ENCODE data around the gene ZNF652. TPM values are rescaled to one million over a fixed set of nuclear protein-coding genes. Genes with fewer than 3 reads are reported as not detected.

Gene ZNF652
- total RNA-seq, 2 experiments from 2014 or later = 43.6 to 47.7 TPM

GRCh38 chr17:49361129-49361901, 735 bp downstream of the ZNF652 start:
- ATAC-seq (ENCODE audit: low read depth) (peak; percentile 69), DNase-seq (peak; percentile 83)
- POLR2A ChIA-PET = interaction anchor here (0.6 to 4.4 kb wide), 13 partner anchors 9 to 316 kb away, joined by 3 to 58 read pairs (median 4); no protein-coding TSS in a partner anchor
- H3K9me3 Mint-ChIP-seq = no peaks in the 10 kb centered on the region
- H3K36me3 Mint-ChIP-seq = peaks cover 7% of the 10 kb centered on the region
- H3K27ac Mint-ChIP-seq = peak overlapping the region; percentile 95
- H3K4me3 Mint-ChIP-seq = peak overlapping the region; percentile 95
- H3K4me1 Mint-ChIP-seq = peaks cover 51% of the 10 kb centered on the region
- H3K27me3 Mint-ChIP-seq = no peaks in the 10 kb centered on the region

GRCh38 chr17:49360796-49361128, 1.3 kb downstream of the ZNF652 start:
- Mint-ChIP-seq H3K27ac (peak overlapping the region; percentile 95), H3K4me3 (peak overlapping the region; percentile 95), H3K27me3 (no peaks in the 10 kb centered on the region), H3K36me3 (peaks cover 11% of the 10 kb centered on the region), H3K9me3 (no peaks in the 10 kb centered on the region), H3K4me1 (peaks cover 49% of the 10 kb centered on the region)
- no peak for ATAC-seq (ENCODE audit: low read depth)
- peak; percentile 58 for DNase-seq
- POLR2A ChIA-PET = interaction anchor here (0.6 to 4.4 kb wide), 10 partner anchors 9 to 168 kb away, joined by 3 to 58 read pairs (median 6); no protein-coding TSS in a partner anchor

GRCh38 chr17:49359990-49360795, 1.9 kb downstream of the ZNF652 start:
- Mint-ChIP-seq H3K4me1 (peaks cover 44% of the 10 kb centered on the region), H3K4me3 (peak overlapping the region; percentile 95), H3K36me3 (peaks cover 12% of the 10 kb centered on the region), H3K9me3 (no peaks in the 10 kb centered on the region), H3K27me3 (no peaks in the 10 kb centered on the region), H3K27ac (peak overlapping the region; percentile 95)
- DNase-seq (no peak), ATAC-seq (ENCODE audit: low read depth) (no peak)
- POLR2A ChIA-PET = interaction anchor here (0.6 to 4.4 kb wide), 11 partner anchors 11 to 168 kb away, joined by 3 to 58 read pairs (median 5); no protein-coding TSS in a partner anchor

GRCh38 chr17:49358641-49359247, 3.3 kb downstream of the ZNF652 start:
- peak overlapping the region; percentile 95 for H3K4me3 Mint-ChIP-seq
- DNase-seq (no peak), ATAC-seq (ENCODE audit: low read depth) (no peak)
- peaks cover 44% of the 10 kb centered on the region for H3K4me1 Mint-ChIP-seq
- H3K36me3 Mint-ChIP-seq = peaks cover 13% of the 10 kb centered on the region
- POLR2A ChIA-PET = interaction anchor here (0.5 to 4.4 kb wide), 7 partner anchors 10 to 453 kb away, joined by 3 to 58 read pairs (median 4); no protein-coding TSS in a partner anchor
- no peaks in the 10 kb centered on the region for H3K9me3 Mint-ChIP-seq
- no peaks in the 10 kb centered on the region for H3K27me3 Mint-ChIP-seq
- H3K27ac Mint-ChIP-seq = peak overlapping the region; percentile 62

- Mint-ChIP-seq H3K9me3 (no peaks in the 10 kb centered on the region), H3K27ac (no peak overlapping the region), H3K4me3 (peak overlapping the region; percentile 95), H3K36me3 (peaks cover 16% of the 10 kb centered on the region), H3K27me3 (no peaks in the 10 kb centered on the region), H3K4me1 (peaks cover 48% of the 10 kb centered on the region)
- ATAC-seq (ENCODE audit: low read depth) = no peak
- DNase-seq = no peak
- POLR2A ChIA-PET = interaction anchor here (1.4 kb wide), 1 partner anchor 8 kb away, joined by 3 read pairs; no protein-coding TSS in a partner anchor
Measured at GRCh38 chr17:49357516-49357915, 4.5 kb downstream of the ZNF652 start.

- peaks cover 49% of the 10 kb centered on the region for H3K4me1 Mint-ChIP-seq
- no peak overlapping the region for H3K27ac Mint-ChIP-seq
- DNase-seq (no peak), ATAC-seq (ENCODE audit: low read depth) (no peak)
- POLR2A ChIA-PET = interaction anchor here (1.4 kb wide), 1 partner anchor 7 kb away, joined by 3 read pairs; no protein-coding TSS in a partner anchor
- no peak overlapping the region for H3K4me3 Mint-ChIP-seq
- peaks cover 15% of the 10 kb centered on the region for H3K36me3 Mint-ChIP-seq
- no peaks in the 10 kb centered on the region for H3K9me3 Mint-ChIP-seq
- H3K27me3 Mint-ChIP-seq = no peaks in the 10 kb centered on the region
Measured at GRCh38 chr17:49356320-49356719, 5.7 kb downstream of the ZNF652 start.

GRCh38 chr17:49353607-49354006, 8.4 kb downstream of the ZNF652 start:
- DNase-seq (no peak), ATAC-seq (ENCODE audit: low read depth) (no peak)
- no peak overlapping the region for H3K4me3 Mint-ChIP-seq
- no peaks in the 10 kb centered on the region for H3K9me3 Mint-ChIP-seq
- H3K27me3 Mint-ChIP-seq = no peaks in the 10 kb centered on the region
- no peak overlapping the region for H3K27ac Mint-ChIP-seq
- peaks cover 28% of the 10 kb centered on the region for H3K4me1 Mint-ChIP-seq
- POLR2A ChIA-PET = no interaction called here
- peaks cover 22% of the 10 kb centered on the region for H3K36me3 Mint-ChIP-seq

- Mint-ChIP-seq H3K36me3 (peaks cover 30% of the 10 kb centered on the region), H3K4me1 (peaks cover 24% of the 10 kb centered on the region), H3K27me3 (no peaks in the 10 kb centered on the region), H3K27ac (no peak overlapping the region), H3K9me3 (no peaks in the 10 kb centered on the region), H3K4me3 (no peak overlapping the region)
- POLR2A ChIA-PET = interaction anchor here (1.2 kb wide), 1 partner anchor 9 kb away, joined by 3 read pairs; no protein-coding TSS in a partner anchor
- ATAC-seq (ENCODE audit: low read depth) = no peak
- DNase-seq = no peak
Measured at GRCh38 chr17:49352587-49353154, 9.4 kb downstream of the ZNF652 start.

GRCh38 chr17:49351572-49352140, 10.4 kb downstream of the ZNF652 start:
- peaks cover 30% of the 10 kb centered on the region for H3K36me3 Mint-ChIP-seq
- POLR2A ChIA-PET = interaction anchor here (1.2 kb wide), 1 partner anchor 10 kb away, joined by 3 read pairs; no protein-coding TSS in a partner anchor
- no peak overlapping the region for H3K4me3 Mint-ChIP-seq
- H3K4me1 Mint-ChIP-seq = peaks cover 29% of the 10 kb centered on the region
- no peaks in the 10 kb centered on the region for H3K9me3 Mint-ChIP-seq
- ATAC-seq (ENCODE audit: low read depth) (no peak), DNase-seq (no peak)
- no peaks in the 10 kb centered on the region for H3K27me3 Mint-ChIP-seq
- H3K27ac Mint-ChIP-seq = no peak overlapping the region

GRCh38 chr17:49349541-49349940, 12.5 kb downstream of the ZNF652 start:
- no peak for ATAC-seq (ENCODE audit: low read depth)
- no peak overlapping the region for H3K4me3 Mint-ChIP-seq

GRCh38 chr17:49344914-49345313, 17.1 kb downstream of the ZNF652 start:
- Mint-ChIP-seq H3K27ac (no peak overlapping the region), H3K36me3 (peaks cover 18% of the 10 kb centered on the region), H3K4me1 (peaks cover 48% of the 10 kb centered on the region), H3K27me3 (no peaks in the 10 kb centered on the region), H3K9me3 (no peaks in the 10 kb centered on the region), H3K4me3 (no peak overlapping the region)
- ATAC-seq (ENCODE audit: low read depth) (no peak), DNase-seq (no peak)
- POLR2A ChIA-PET = interaction anchor here (0.7 to 5.1 kb wide), 4 partner anchors 16 to 1242 kb away, joined by 3 to 58 read pairs (median 6); partner anchors contain the start of gene ZNF652

More at GRCh38 chr17:49349541-49349940, 12.5 kb downstream of the ZNF652 start:
- Mint-ChIP-seq H3K27me3 (no peaks in the 10 kb centered on the region), H3K27ac (no peak overlapping the region), H3K4me1 (peaks cover 33% of the 10 kb centered on the region), H3K9me3 (no peaks in the 10 kb centered on the region), H3K36me3 (peaks cover 22% of the 10 kb centered on the region)
- no peak for DNase-seq
- POLR2A ChIA-PET = interaction anchor here (0.7 to 1.3 kb wide), 3 partner anchors 7 to 1082 kb away, joined by 3 to 4 read pairs (median 4); no protein-coding TSS in a partner anchor

- Mint-ChIP-seq H3K4me1 (peaks cover 53% of the 10 kb centered on the region), H3K27me3 (no peaks in the 10 kb centered on the region), H3K9me3 (no peaks in the 10 kb centered on the region), H3K36me3 (peaks cover 11% of the 10 kb centered on the region), H3K27ac (peak overlapping the region; percentile 87), H3K4me3 (peak overlapping the region; percentile 74)
- POLR2A ChIA-PET = interaction anchor here (0.7 to 5.1 kb wide), 4 partner anchors 17 to 889 kb away, joined by 3 to 58 read pairs (median 4); partner anchors contain the start of gene ZNF652
- DNase-seq = no peak
- ATAC-seq (ENCODE audit: low read depth) = peak; percentile 40
Measured at GRCh38 chr17:49343273-49343672, 18.8 kb downstream of the ZNF652 start.
